Measurements from ENCODE around the gene MGMT.

DNA sequence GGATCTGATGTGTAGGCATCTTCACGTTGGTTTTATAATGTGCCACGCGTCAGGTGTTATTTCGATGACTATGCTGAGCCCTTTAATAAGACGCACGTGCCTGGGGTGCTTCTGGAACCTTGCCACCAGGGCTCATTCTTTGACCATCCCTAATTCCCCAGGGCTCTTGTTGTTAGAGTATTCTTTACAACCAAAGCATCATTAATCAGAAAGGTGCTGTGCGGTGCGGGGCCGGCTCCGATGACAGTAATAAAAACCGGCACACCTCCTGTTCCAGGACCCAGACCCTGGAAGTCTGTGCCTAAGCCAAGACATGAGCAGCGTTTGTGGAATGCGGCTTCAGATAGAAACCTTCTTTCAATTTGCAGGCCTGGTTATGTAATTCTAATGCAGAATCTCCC lies 58.4 kb downstream of the MGMT start:
- no peak for TF ChIP-seq EZH2 (IDR thresholded peaks at IDR 0.05; ENCODE audit: borderline replicate concordance, low read length)
- TF ChIP-seq, protein P1, sequence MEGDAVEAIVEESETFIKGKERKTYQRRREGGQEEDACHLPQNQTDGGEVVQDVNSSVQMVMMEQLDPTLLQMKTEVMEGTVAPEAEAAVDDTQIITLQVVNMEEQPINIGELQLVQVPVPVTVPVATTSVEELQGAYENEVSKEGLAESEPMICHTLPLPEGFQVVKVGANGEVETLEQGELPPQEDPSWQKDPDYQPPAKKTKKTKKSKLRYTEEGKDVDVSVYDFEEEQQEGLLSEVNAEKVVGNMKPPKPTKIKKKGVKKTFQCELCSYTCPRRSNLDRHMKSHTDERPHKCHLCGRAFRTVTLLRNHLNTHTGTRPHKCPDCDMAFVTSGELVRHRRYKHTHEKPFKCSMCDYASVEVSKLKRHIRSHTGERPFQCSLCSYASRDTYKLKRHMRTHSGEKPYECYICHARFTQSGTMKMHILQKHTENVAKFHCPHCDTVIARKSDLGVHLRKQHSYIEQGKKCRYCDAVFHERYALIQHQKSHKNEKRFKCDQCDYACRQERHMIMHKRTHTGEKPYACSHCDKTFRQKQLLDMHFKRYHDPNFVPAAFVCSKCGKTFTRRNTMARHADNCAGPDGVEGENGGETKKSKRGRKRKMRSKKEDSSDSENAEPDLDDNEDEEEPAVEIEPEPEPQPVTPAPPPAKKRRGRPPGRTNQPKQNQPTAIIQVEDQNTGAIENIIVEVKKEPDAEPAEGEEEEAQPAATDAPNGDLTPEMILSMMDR (conservative IDR thresholded peaks at IDR 0.05 in 1 of 2, IDR thresholded peaks at IDR 0.05 in 1 of 2; ENCODE audit: extremely low read depth in 1 of 2, insufficient read depth in 1 of 2, low read depth in 1 of 2, low read length in 2 of 2): no peak
